Measurements from ENCODE around the gene STAB1. TPM values are rescaled to one million over a fixed set of nuclear protein-coding genes. Genes with fewer than 3 reads are reported as not detected.

Gene STAB1
- 0.05 and 0.16 TPM in 2 replicates for total RNA-seq

- DNase-seq (ENCODE audit: low spot score), result no peak
- H3K9me3 Mint-ChIP-seq, result no peaks in the 10 kb centered on the region
- H3K4me3 Mint-ChIP-seq, result no peak within 1 kb of the TSS
- no peaks in the 10 kb centered on the region for H3K27me3 Mint-ChIP-seq (ENCODE audit: insufficient read depth)
- H3K4me1 Mint-ChIP-seq (ENCODE audit: low read depth), result no peaks in the 10 kb centered on the region
- H3K36me3 Mint-ChIP-seq (ENCODE audit: low read depth), result peaks cover 3% of the 10 kb centered on the region
- intact Hi-C loops (cut with micrococcal nuclease), result no loop called here
- H3K27ac Mint-ChIP-seq, result no peak within 1 kb of the TSS
Measured at GRCh38 chr3:52494886-52495495, at the start of gene STAB1. Gene STAB1, plus strand, starts transcription at chr3:52495338. Its CDS starts 76 bp downstream, at chr3:52495414.

- Mint-ChIP-seq H3K9me3 (no peaks in the 10 kb centered on the region), H3K27ac (no peak overlapping the region), H3K4me1 (ENCODE audit: low read depth) (peaks cover 7% of the 10 kb centered on the region), H3K27me3 (ENCODE audit: insufficient read depth) (no peaks in the 10 kb centered on the region), H3K4me3 (no peak overlapping the region), H3K36me3 (ENCODE audit: low read depth) (no peaks in the 10 kb centered on the region)
- DNase-seq (ENCODE audit: low spot score), result no peak
- intact Hi-C loops (cut with micrococcal nuclease), result loop anchor here (2.0 to 5.0 kb wide), 2 partner anchors 91 to 224 kb away; partner anchors contain the start of gene UQCC5
Measured at GRCh38 chr3:52446042-52446441, 49.1 kb upstream of the STAB1 start.

GRCh38 chr3:52446631-52447511, 48.3 kb upstream of the STAB1 start:
- no peaks in the 10 kb centered on the region for H3K9me3 Mint-ChIP-seq
- no peaks in the 10 kb centered on the region for H3K27me3 Mint-ChIP-seq (ENCODE audit: insufficient read depth)
- intact Hi-C loops (cut with micrococcal nuclease), result loop anchor here (1.0 to 5.0 kb wide), 5 partner anchors 8 to 225 kb away; partner anchors contain the start of genes NISCH and UQCC5
- peak; percentile 66 for DNase-seq (ENCODE audit: low spot score)
- H3K4me1 Mint-ChIP-seq (ENCODE audit: low read depth), result peaks cover 7% of the 10 kb centered on the region
- no peaks in the 10 kb centered on the region for H3K36me3 Mint-ChIP-seq (ENCODE audit: low read depth)
- H3K4me3 Mint-ChIP-seq, result no peak overlapping the region
- no peak overlapping the region for H3K27ac Mint-ChIP-seq

GRCh38 chr3:52447512-52448355, 47.4 kb upstream of the STAB1 start:
- Mint-ChIP-seq H3K27ac (no peak overlapping the region), H3K9me3 (no peaks in the 10 kb centered on the region), H3K36me3 (ENCODE audit: low read depth) (no peaks in the 10 kb centered on the region), H3K27me3 (ENCODE audit: insufficient read depth) (no peaks in the 10 kb centered on the region), H3K4me3 (no peak overlapping the region), H3K4me1 (ENCODE audit: low read depth) (peaks cover 7% of the 10 kb centered on the region)
- intact Hi-C loops (cut with micrococcal nuclease), result loop anchor here (1.0 to 5.0 kb wide), 5 partner anchors 8 to 225 kb away; partner anchors contain the start of genes NISCH and UQCC5
- DNase-seq (ENCODE audit: low spot score), result no peak

- peaks cover 16% of the 10 kb centered on the region for H3K4me1 Mint-ChIP-seq (ENCODE audit: low read depth)
- H3K27ac Mint-ChIP-seq, result no peak overlapping the region
- H3K9me3 Mint-ChIP-seq, result no peaks in the 10 kb centered on the region
- H3K36me3 Mint-ChIP-seq (ENCODE audit: low read depth), result no peaks in the 10 kb centered on the region
- no peak overlapping the region for H3K4me3 Mint-ChIP-seq
- intact Hi-C loops (cut with micrococcal nuclease), result loop anchor here (10.0 kb wide), 1 partner anchor 396 kb away; the partner anchor contains the start of gene DUSP7
- no peak for DNase-seq (ENCODE audit: low spot score)
- H3K27me3 Mint-ChIP-seq (ENCODE audit: insufficient read depth), result no peaks in the 10 kb centered on the region
Measured at GRCh38 chr3:52450489-52451236, 44.5 kb upstream of the STAB1 start.

- no peaks in the 10 kb centered on the region for H3K27me3 Mint-ChIP-seq (ENCODE audit: insufficient read depth)
- DNase-seq (ENCODE audit: low spot score), result no peak
- H3K4me3 Mint-ChIP-seq, result no peak overlapping the region
- H3K9me3 Mint-ChIP-seq, result no peaks in the 10 kb centered on the region
- H3K36me3 Mint-ChIP-seq (ENCODE audit: low read depth), result no peaks in the 10 kb centered on the region
- intact Hi-C loops (cut with micrococcal nuclease), result loop anchor here (10.0 kb wide), 1 partner anchor 397 kb away; the partner anchor contains the start of gene DUSP7
- H3K27ac Mint-ChIP-seq, result no peak overlapping the region
- H3K4me1 Mint-ChIP-seq (ENCODE audit: low read depth), result peaks cover 23% of the 10 kb centered on the region
Measured at GRCh38 chr3:52451237-52452083, 43.7 kb upstream of the STAB1 start.

- DNase-seq (ENCODE audit: low spot score), result no peak
- H3K9me3 Mint-ChIP-seq, result no peaks in the 10 kb centered on the region
- intact Hi-C loops (cut with micrococcal nuclease), result loop anchor here (10.0 kb wide), 1 partner anchor 397 kb away; the partner anchor contains the start of gene DUSP7
Measured at GRCh38 chr3:52452126-52452525, 43.0 kb upstream of the STAB1 start.

GRCh38 chr3:52452570-52453221, 42.4 kb upstream of the STAB1 start:
- Mint-ChIP-seq H3K27ac (no peak overlapping the region), H3K4me1 (ENCODE audit: low read depth) (peaks cover 29% of the 10 kb centered on the region), H3K27me3 (ENCODE audit: insufficient read depth) (no peaks in the 10 kb centered on the region), H3K4me3 (no peak overlapping the region), H3K9me3 (no peaks in the 10 kb centered on the region), H3K36me3 (ENCODE audit: low read depth) (peaks cover 8% of the 10 kb centered on the region)
- DNase-seq (ENCODE audit: low spot score), result no peak
- intact Hi-C loops (cut with micrococcal nuclease), result loop anchor here (10.0 kb wide), 1 partner anchor 398 kb away; the partner anchor contains the start of gene DUSP7

More at GRCh38 chr3:52452126-52452525, 43.0 kb upstream of the STAB1 start:
- Mint-ChIP-seq H3K27me3 (ENCODE audit: insufficient read depth) (no peaks in the 10 kb centered on the region), H3K27ac (no peak overlapping the region), H3K36me3 (ENCODE audit: low read depth) (peaks cover 3% of the 10 kb centered on the region), H3K4me1 (ENCODE audit: low read depth) (peaks cover 25% of the 10 kb centered on the region), H3K4me3 (no peak overlapping the region)

- Mint-ChIP-seq H3K4me1 (ENCODE audit: low read depth) (peaks cover 38% of the 10 kb centered on the region), H3K9me3 (no peaks in the 10 kb centered on the region), H3K4me3 (peak within 1 kb of the TSS; percentile 96), H3K36me3 (ENCODE audit: low read depth) (peaks cover 14% of the 10 kb centered on the region), H3K27me3 (ENCODE audit: insufficient read depth) (no peaks in the 10 kb centered on the region), H3K27ac (peak within 1 kb of the TSS; percentile 93)
- intact Hi-C loops (cut with micrococcal nuclease), result loop anchor here (2.0 to 10.0 kb wide), 2 partner anchors 299 to 399 kb away; partner anchors contain the start of genes DUSP7 and POC1A
- DNase-seq (ENCODE audit: low spot score), result no peak
Measured at GRCh38 chr3:52453496-52454249, 41.5 kb upstream of the STAB1 start, which contains the start of gene TNNC1. Gene TNNC1, minus strand, starts transcription at chr3:52454041. Its CDS starts 26 bp downstream, at chr3:52454015.

- intact Hi-C loops (cut with micrococcal nuclease), result loop anchor here (2.0 to 10.0 kb wide), 2 partner anchors 300 to 400 kb away; partner anchors contain the start of genes DUSP7 and POC1A
- Mint-ChIP-seq H3K9me3 (no peaks in the 10 kb centered on the region), H3K36me3 (ENCODE audit: low read depth) (peaks cover 20% of the 10 kb centered on the region), H3K4me3 (peak overlapping the region; percentile 96), H3K4me1 (ENCODE audit: low read depth) (peaks cover 39% of the 10 kb centered on the region), H3K27ac (peak overlapping the region; percentile 93), H3K27me3 (ENCODE audit: insufficient read depth) (no peaks in the 10 kb centered on the region)
- DNase-seq (ENCODE audit: low spot score), result no peak
Measured at GRCh38 chr3:52454250-52454937, 40.7 kb upstream of the STAB1 start.

Measured in activated T-helper 1 cell treated with anti-CD3 and anti-CD28 coated beads, Interleukin-12 subunit alpha, Interleukin-12 subunit beta, Interleukin-2, Interleukin-4 antibody, amounts not matched to agents 30 ng/mL and 10 ng/mL and 1 ng/mL, durations not matched to agents 14 hours and 24 hours and 36 hours (primary cell).